SK-N-SH (cell line): ENCODE results near the gene TMEM240. TPM values are rescaled to one million over a fixed set of nuclear protein-coding genes. Genes with fewer than 3 reads are reported as not detected.

ENCODE experiments used
- CTCF ChIA-PET: fragments of 300-600, 350-600 bp; formaldehyde crosslinking; extraction: SDS; loops from one replicate; lab custom pipeline; 2021; lab: Yijun Ruan, JAX
- POLR2A ChIA-PET: fragments of 350-600 bp; sonication (Branson Sonifier 250); formaldehyde crosslinking; extraction: SDS; loops from one replicate; lab custom pipeline; 2020; ENCODE audit warnings: antibody characterized with exemption, inconsistent platforms; lab: Yijun Ruan, JAX
- DNase-seq: peaks from one replicate; pipeline ENCODE4 v3.0.0; 2012
- H2AFZ ChIP-seq: fragments of 200-600 bp; sonication (generic); 2 replicates; pipeline ENCODE4 v1.8.1; 2016; ENCODE audit warnings: antibody characterized with exemption, mild to moderate bottlenecking, low read depth
- H3F3A ChIP-seq: fragments of 200-600 bp; sonication (generic); replicated peaks from 2 replicates; pipeline ENCODE3; 2016; ENCODE audit warnings: antibody characterized with exemption, mild to moderate bottlenecking; ENCODE audit not compliant: insufficient read depth
- H3K27ac ChIP-seq, 2 experiments: fragments of 200-500 bp in 1 of 2; fragments of 200-600 bp in 1 of 2; sonication (Bioruptor generic) in 1 of 2; sonication (generic), shearing (Covaris generic) in 1 of 2; 2 replicates each; pipeline versions ENCODE4 v1.5.1 to v1.6.1; 2014 to 2016; ENCODE audit warnings: low read depth in 2 of 2, inconsistent platforms in 1 of 2, low read length in 1 of 2, mild to moderate bottlenecking in 1 of 2, mixed read lengths in 1 of 2
- H3K27me3 ChIP-seq: fragments of 200-600 bp; sonication (generic), shearing (Covaris generic); 2 replicates; pipeline ENCODE4 v1.6.1; 2016; ENCODE audit warnings: mixed run types; ENCODE audit not compliant: insufficient read depth
- H3K36me3 ChIP-seq, 2 experiments: fragments of 200-500 bp in 1 of 2; fragments of 200-600 bp in 1 of 2; sonication (Bioruptor generic) in 1 of 2; sonication (generic) in 1 of 2; replicated peaks in 1 of 2; 2 replicates each; pipeline versions ENCODE3 to v1.5.1; 2014 to 2016; ENCODE audit warnings: low read length in 1 of 2, mild to moderate bottlenecking in 1 of 2; ENCODE audit not compliant: insufficient read depth in 2 of 2, control insufficient read depth in 1 of 2
- H3K4me1 ChIP-seq, 2 experiments: fragments of 200-500 bp in 1 of 2; fragments of 200-600 bp in 1 of 2; sonication (Bioruptor generic) in 1 of 2; sonication (generic), shearing (Covaris generic) in 1 of 2; 2 replicates each; pipeline versions ENCODE4 v1.5.1 to v1.6.1; 2014 to 2016; ENCODE audit warnings: low read depth in 1 of 2, low read length in 1 of 2, mixed run types in 1 of 2; ENCODE audit not compliant: insufficient read depth in 2 of 2, control insufficient read depth in 1 of 2
- H3K4me2 ChIP-seq: fragments of 200-600 bp; sonication (generic), shearing (Covaris generic); 2 replicates; pipeline ENCODE4 v1.6.1; 2017; ENCODE audit warnings: mixed run types
- H3K4me3 ChIP-seq, 2 experiments: fragments of 200-500 bp in 1 of 2; fragments of 200-600 bp in 1 of 2; sonication (Bioruptor generic) in 1 of 2; sonication (generic), shearing (Covaris generic) in 1 of 2; 2 replicates each; pipeline versions ENCODE4 v1.5.1 to v1.8.1; 2014 to 2016; ENCODE audit warnings: low read depth in 2 of 2, inconsistent platforms in 1 of 2, low read length in 1 of 2, mild to moderate bottlenecking in 1 of 2, mixed read lengths in 1 of 2, moderate library complexity in 1 of 2
- H3K79me2 ChIP-seq: fragments of 200-600 bp; sonication (generic); 2 replicates; pipeline ENCODE4 v1.8.1; 2017; ENCODE audit warnings: mild to moderate bottlenecking; ENCODE audit not compliant: insufficient read depth
- H3K9ac ChIP-seq: fragments of 200-600 bp; sonication (generic); 2 replicates; pipeline ENCODE4 v1.6.1; 2017; ENCODE audit warnings: mixed run types
- H3K9me2 ChIP-seq: fragments of 200-600 bp; sonication (generic); 2 replicates; pipeline ENCODE4 v1.6.1; 2017; ENCODE audit warnings: mixed run types
- H3K9me3 ChIP-seq: fragments of 200-600 bp; sonication (generic); 2 replicates; pipeline ENCODE4 v1.6.1; 2017; ENCODE audit warnings: mixed run types, mild to moderate bottlenecking, moderate library complexity
- H4K20me1 ChIP-seq: fragments of 200-600 bp; sonication (generic); 2 replicates; pipeline ENCODE4 v1.6.1; 2017; ENCODE audit warnings: mild to moderate bottlenecking, mixed run types; ENCODE audit not compliant: insufficient read depth
- CHD2 ChIP-seq: fragments of 150-350 bp; IDR thresholded peaks from 2 replicates; pipeline ENCODE4 v1.6.1; 2018; ENCODE audit warnings: low read length; ENCODE audit not compliant: partially characterized antibody
- CTCF ChIP-seq: fragments of 200-600 bp; sonication (generic); IDR thresholded peaks from 2 replicates; pipeline ENCODE4 v1.6.1; 2017; ENCODE audit warnings: antibody characterized with exemption, mild to moderate bottlenecking, moderate library complexity
- EZH2phosphoT487 ChIP-seq: fragments of 200-600 bp; sonication (generic); IDR thresholded peaks from 2 replicates; pipeline ENCODE4 v1.6.1; 2017; ENCODE audit warnings: low read depth, mixed run types, mild to moderate bottlenecking, antibody characterized with exemption, moderate library complexity, borderline replicate concordance
- FOXJ3 ChIP-seq: sonication (generic); formaldehyde crosslinking; IDR thresholded peaks from 2 replicates; pipeline ENCODE4 v1.5.1; 2020; ENCODE audit warnings: mild to moderate bottlenecking, missing genetic modification reagents
- MEF2A ChIP-seq: IDR thresholded peaks from 2 replicates; pipeline ENCODE4 v1.4.0; 2012; ENCODE audit warnings: low read depth, borderline replicate concordance
- NFIC ChIP-seq: IDR thresholded peaks from 2 replicates; pipeline ENCODE4 v1.4.0; 2012; ENCODE audit warnings: borderline replicate concordance
- NRF1 ChIP-seq: IDR thresholded peaks from 2 replicates; pipeline ENCODE4 v1.6.1; 2012; ENCODE audit warnings: low read depth, mild to moderate bottlenecking, low read length
- REST ChIP-seq: IDR thresholded peaks from 2 replicates; pipeline ENCODE4 v1.6.1; 2012; ENCODE audit warnings: mild to moderate bottlenecking, low read depth, low read length, moderate library complexity
- RFX5 ChIP-seq: IDR thresholded peaks from 2 replicates; pipeline ENCODE4 v1.6.1; 2012; ENCODE audit warnings: mild to moderate bottlenecking, improper control_type of control experiment, low read length
- RXRA ChIP-seq: IDR thresholded peaks from 2 replicates; pipeline ENCODE4 v1.4.0; 2012; ENCODE audit warnings: low read depth, mild to moderate bottlenecking, borderline replicate concordance
- SMC3 ChIP-seq: IDR thresholded peaks from 2 replicates; pipeline ENCODE4 v1.6.1; 2012; ENCODE audit warnings: low read depth, low read length, improper control_type of control experiment
- USF1 ChIP-seq: IDR thresholded peaks from 2 replicates; pipeline ENCODE4 v1.4.0; 2012; ENCODE audit warnings: low read depth, borderline replicate concordance
- YY1 ChIP-seq: IDR thresholded peaks from 2 replicates; pipeline ENCODE4 v1.4.0; 2012; ENCODE audit warnings: low read depth, mild to moderate bottlenecking
- WGBS: methylation state at CpG from one replicate; pipeline ENCODE4 v1.1.6; 2017; ENCODE audit warnings: low lambda C conversion rate; 5-methylcytosine and 5-hydroxymethylcytosine counted together
- polyA plus RNA-seq, 3 experiments: library from polyadenylated mRNA; depleted of rRNA; stranded (reverse); fragments of >200 nt; gene quantifications; 2 replicates each; pipeline ENCODE4 v1.2.3, GENCODE V29; 2012

The TMEM240 gene
- polyA plus RNA-seq, 1 of the 3 experiments (the other 2 are of a cell fraction): 6.5 TPM

- no peak for TF ChIP-seq CTCF
- no peak for TF ChIP-seq FOXJ3 (CRISPR knock-in tag)
- TF ChIP-seq NFIC: no peak
- TF ChIP-seq, all 33 proteins: peak for 0
Measured at GRCh38 chr1:1536019-1536937, 4.1 kb downstream of the TMEM240 start (continued).

- Histone ChIP-seq H3K4me3 (no peak overlapping the region), H4K20me1 (no peaks in the 10 kb centered on the region), H3F3A (no peaks in the 10 kb centered on the region), H2AFZ (no peak overlapping the region), H3K9me2 (no peaks in the 10 kb centered on the region), H3K4me1 (peaks cover 0 to 12% of the 10 kb centered on the region in 2 experiments; a peak in 1 of 4 replicates), H3K9ac (no peak overlapping the region), H3K4me2 (no peak overlapping the region), H3K36me3 (peaks cover 12 to 14% of the 10 kb centered on the region in 2 experiments), H3K27ac (no peak overlapping the region), H3K79me2 (no peaks in the 10 kb centered on the region), H3K9me3 (no peaks in the 10 kb centered on the region), H3K27me3 (no peaks in the 10 kb centered on the region)
- CTCF ChIA-PET: no interaction called here
- TF ChIP-seq NRF1: no peak
- no peak for TF ChIP-seq RXRA
- no peak for TF ChIP-seq MEF2A
- TF ChIP-seq CHD2: no peak
- TF ChIP-seq SMC3: no peak
- 91% methylated on average over 10 of the region's 66 CpGs for WGBS
- no peak for DNase-seq
- POLR2A ChIA-PET: interaction anchor here (0.5 to 0.6 kb wide), 2 partner anchors 462 to 465 kb away, joined by 3 read pairs; no protein-coding TSS in a partner anchor
Measured at GRCh38 chr1:1535201-1536018, 5.0 kb downstream of the TMEM240 start.

GRCh38 chr1:1534401-1535154 is 5.8 kb downstream of the TMEM240 start:
- Histone ChIP-seq H3K9me2 (no peaks in the 10 kb centered on the region), H3K27me3 (no peaks in the 10 kb centered on the region), H4K20me1 (no peaks in the 10 kb centered on the region), H3K9ac (no peak overlapping the region), H3K4me2 (no peak overlapping the region), H3K4me1 (peaks cover 0 to 12% of the 10 kb centered on the region in 2 experiments; a peak in 1 of 4 replicates), H3K36me3 (peaks cover 15 to 19% of the 10 kb centered on the region in 2 experiments), H3K9me3 (no peaks in the 10 kb centered on the region), H3K4me3 (no peak overlapping the region), H3K27ac (no peak overlapping the region), H3F3A (no peaks in the 10 kb centered on the region), H2AFZ (no peak overlapping the region), H3K79me2 (no peaks in the 10 kb centered on the region)
- ChIA-PET CTCF (no interaction called here), POLR2A (no interaction called here)
- no peak for DNase-seq
- WGBS: 96% methylated on average over 4 of the region's 31 CpGs
- TF ChIP-seq EZH2phosphoT487 (no peak), REST (no peak), YY1 (no peak), USF1 (no peak), RFX5 (no peak)
